GM21576 (cell line): ENCODE data around the gene CNTN4.
"Not testable (repeated sequence)": the region's sequence is repeated elsewhere in the genome, so short reads cannot be mapped to it uniquely, and the experiment has no call there.

ENCODE experiments used
- ATAC-seq: cut with Tn5 transposase; IDR thresholded peaks from one replicate; pipeline ENCODE4 v1.9.1; 2021; ENCODE audit warnings: mild to moderate bottlenecking, moderate library complexity; ENCODE audit not compliant: unreplicated experiment

Gene CNTN4

DNA sequence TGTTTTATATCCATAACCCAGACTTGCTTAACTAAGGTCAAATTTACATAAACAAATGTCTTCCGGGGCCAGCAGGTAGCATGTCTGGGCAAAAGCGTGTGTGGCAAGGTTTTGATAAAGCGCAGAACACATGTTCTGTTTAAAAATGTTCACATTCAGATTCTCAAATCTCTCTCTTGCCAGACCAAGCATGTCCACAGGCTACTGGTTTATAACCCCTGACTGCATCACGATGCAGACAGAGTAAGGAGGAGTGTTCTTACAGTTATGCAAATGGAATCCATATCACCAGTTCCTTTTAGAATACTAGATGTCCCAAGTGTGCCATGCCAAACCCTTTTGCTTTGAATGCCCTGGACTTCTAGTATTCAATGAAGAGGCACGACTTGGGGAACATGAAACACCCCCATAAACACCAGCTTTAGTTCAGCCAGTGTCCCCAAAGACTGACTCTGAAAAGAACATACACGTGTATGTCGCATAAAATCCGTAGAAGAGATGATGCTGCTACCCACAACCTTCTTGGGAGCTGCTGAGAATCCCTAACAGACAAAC lies 412.0 kb downstream of the CNTN4 start:
- no peak for ATAC-seq

DNA sequence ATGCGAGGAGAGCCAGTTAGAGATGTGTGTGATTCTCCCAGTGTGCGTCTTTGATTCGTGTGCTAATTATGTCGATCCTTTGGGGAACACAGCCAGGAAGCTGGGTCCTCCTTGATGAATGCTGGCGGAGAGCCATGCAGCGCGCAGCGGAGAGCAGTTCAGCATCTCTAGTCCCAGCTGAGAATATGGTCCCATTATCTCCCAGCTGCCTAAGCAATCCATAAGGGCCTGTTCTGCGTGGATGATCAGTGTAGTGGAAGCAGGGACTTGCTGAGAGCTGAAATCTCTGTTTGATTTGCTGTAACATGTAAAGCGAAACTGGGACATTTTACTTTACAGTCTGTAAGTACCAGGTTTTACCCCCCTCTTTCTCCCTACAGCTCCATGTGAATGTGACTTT lies 412.7 kb downstream of the CNTN4 start:
- no peak for ATAC-seq

DNA sequence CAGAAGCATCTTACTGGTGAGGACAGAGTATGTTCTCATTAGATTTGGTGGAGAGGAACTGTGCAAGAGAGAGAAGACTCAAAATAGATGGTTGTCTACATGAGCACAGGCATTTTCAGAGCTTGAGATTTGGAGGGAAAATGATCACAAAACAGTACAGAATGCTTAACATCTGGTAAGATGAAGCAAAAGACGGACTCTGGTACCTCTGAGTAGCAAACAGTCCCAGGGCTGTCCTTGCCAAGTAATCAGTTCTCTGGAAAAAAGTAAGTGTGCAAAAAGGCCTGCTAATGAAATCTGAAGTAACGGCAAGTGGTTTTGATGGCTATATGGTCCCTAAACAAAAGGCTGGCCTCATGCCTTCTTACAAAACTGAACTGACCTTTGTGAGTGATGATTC lies 414.2 kb downstream of the CNTN4 start:
- no peak for ATAC-seq

DNA sequence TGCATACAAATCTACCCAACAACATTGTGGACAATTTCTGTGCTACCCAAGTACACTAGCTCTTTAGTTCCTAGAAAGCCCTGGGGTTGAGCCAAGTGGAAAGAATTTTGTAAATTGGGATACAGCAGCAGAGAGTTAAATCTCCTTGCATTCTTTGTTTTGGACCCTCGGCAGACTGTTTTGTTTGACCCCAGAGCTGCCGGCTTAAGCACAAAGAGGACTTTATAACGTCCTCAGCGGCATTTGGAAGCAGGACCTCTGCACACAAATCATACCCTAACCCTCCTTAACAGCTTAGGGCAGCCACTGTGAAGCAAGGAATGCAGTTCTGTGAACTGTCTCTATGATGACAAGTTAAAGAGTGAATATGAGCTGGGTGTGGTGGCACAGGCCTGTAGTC lies 415.3 kb downstream of the CNTN4 start:
- no peak for ATAC-seq

DNA sequence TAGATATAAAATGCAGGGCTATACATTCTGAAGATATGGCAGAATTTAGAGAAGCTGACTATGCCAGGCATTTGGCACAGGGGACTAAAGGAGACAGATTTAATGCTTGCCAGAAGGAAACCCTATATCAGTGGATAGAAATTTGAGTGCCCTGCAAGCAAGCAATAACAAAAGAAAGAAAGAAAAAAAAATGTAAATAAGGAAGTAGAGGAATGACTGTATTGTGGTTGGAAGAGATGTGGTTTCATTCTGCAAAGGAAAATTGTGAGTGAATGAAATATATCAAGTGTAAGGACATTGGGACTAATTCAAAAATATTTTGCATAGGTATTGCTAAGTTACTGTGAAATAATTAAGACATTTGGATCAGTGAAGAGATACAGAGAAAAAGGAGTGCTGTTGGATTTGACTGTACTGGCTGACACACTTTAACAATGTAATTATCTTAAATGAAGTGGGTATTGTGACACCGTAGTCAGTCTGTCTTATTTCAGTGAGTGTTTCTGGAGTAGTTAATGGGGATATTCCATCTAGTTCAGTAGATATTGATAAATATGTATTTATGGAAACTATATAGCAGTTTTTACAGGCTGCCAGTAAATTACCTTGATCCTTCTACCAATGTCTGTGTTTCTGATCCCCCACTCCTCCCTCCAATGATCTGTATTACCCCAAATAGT lies 418.2 kb downstream of the CNTN4 start:
- ATAC-seq: no peak

DNA sequence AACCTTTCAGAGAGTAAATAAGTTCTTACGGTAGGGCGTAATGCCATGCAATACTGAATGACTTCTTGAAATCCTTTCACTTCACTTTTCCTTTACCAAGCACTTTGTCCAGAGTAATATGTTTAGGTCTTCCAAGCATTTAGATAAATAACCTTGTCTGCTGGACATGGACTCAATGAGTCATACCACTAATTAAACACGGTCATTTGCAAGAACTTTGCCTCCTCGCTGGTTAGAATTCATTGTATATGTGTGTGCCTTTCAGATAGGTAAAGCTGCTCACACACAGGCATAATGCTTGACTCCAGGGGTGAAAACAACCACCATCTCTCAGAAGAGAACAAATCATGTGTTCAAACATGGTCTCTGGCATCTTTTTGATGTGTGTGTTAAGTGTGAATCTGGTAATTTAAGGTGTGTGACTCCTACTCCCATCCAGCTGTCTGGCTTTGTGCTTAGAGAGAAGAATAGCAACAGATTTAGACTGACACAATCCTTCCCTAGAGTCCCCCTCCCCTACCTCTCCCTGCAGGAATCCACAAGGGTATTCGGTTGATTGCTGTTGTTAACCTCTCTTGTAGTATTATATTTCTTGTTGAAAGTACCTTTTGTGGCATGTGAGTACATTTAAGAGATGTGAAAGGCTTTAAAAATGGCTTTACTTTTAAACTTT lies 419.0 kb downstream of the CNTN4 start:
- ATAC-seq: no peak

DNA sequence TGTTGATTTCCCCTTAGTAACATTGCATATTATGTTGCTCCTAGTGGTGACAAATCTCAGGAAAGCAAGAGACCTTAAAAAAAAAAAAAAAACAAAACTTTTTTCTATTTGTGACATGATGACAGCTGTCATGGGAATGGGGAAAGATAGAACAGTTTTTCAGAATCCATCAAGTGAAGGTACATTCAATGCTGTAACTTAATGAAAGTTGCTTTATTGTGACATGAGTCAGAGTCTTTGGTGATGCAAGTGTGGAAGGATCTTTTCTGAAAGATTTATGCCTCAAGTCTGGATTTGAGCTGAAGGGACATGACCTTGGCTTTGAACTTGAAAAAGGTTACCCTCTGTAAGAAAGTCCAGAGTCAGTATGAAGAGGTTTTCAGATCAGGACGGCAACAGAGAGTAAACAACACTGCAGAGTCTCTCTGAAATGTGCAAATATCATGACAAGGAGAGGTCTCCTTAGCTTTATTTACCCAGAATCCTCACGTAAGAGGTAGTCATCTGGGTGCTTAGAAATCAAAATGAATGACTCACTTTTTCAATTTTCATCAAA lies 424.7 kb downstream of the CNTN4 start:
- ATAC-seq: no peak

DNA sequence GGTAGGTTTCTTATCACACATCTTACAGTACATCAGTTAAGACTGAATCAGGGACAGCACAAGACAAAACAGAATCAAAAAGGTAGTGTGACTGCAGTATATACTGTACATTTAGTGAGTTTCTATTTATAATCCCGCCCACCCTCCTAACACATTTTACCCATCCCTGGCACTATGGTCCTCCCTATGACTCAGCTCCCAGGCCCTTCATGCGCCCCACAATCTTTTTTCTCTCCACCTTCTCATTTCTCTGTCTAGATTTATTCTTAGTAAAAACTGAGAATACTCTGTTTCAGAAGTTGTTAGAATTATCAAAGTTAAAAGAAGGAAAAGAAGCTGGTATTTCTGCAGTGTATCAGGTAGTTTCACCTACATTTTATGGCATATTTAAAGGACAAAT lies 427.3 kb downstream of the CNTN4 start:
- ATAC-seq: no peak

DNA sequence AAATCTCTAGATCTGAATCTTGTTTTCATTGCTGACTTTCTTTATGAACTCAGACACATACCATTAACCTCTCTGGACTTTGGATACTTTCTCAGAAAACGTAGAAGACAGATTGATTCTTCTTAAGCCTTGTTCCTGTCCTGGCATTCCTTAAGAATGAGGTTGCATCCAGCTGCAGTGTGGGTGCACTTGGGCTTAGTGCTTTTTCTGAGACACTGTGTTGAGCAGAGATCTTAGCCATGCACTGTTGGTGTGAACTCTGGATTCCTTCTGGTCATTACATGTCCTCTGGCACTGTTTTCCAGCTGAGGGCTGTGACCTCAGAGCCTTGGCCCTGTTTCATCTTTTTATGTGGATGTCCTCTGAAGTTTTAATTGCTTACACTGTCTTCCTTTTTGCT lies 428.3 kb downstream of the CNTN4 start:
- no peak for ATAC-seq

DNA sequence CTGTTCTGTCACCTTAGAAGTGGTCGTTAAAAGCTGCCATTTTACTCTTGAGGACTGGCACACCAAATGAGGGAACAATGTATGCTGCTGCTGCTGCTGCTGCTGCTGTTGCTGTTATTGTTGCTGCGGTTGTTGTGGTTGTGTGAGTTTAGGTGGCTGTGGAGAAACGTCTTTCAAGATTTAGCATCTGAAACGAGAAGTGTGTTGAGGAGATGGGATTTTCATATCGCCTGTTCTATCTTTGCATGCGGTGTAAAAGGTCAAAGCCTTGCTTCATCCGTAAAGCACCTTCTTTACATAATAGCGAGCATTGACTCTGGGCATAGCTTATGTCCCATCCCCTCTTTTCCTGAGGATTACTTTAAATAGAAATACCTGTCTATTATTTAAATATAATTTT lies 428.7 kb downstream of the CNTN4 start:
- ATAC-seq: not testable (repeated sequence)

DNA sequence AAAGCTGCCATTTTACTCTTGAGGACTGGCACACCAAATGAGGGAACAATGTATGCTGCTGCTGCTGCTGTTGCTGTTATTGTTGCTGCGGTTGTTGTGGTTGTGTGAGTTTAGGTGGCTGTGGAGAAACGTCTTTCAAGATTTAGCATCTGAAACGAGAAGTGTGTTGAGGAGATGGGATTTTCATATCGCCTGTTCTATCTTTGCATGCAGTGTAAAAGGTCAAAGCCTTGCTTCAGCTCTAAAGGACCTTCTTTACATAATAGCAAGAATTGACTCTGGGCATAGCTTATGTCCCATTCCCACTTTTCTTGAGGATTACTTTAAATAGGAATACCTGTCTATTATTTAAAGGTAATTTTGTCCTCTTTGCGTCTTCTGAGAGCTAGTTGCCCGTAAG lies 436.1 kb downstream of the CNTN4 start:
- not testable (repeated sequence) for ATAC-seq

DNA sequence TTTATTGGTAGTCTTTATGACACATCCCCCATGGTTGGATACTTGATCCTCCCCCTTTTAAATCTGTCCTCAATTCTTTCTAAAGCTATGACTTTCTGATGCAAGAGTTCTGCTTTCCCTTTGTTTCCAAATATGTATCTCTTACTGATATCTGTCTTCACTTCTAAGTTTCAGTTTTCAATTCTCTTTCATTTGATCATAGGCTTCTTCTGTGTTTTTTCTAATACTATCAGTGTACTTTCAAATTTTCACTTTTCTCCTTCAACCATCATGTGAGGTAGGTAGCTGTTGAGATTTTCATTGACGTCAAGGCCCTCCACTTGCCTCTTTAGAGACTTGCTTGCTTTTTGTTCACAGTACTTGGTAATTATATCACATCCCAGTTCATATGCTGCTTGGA lies 436.5 kb downstream of the CNTN4 start:
- ATAC-seq: no peak

DNA sequence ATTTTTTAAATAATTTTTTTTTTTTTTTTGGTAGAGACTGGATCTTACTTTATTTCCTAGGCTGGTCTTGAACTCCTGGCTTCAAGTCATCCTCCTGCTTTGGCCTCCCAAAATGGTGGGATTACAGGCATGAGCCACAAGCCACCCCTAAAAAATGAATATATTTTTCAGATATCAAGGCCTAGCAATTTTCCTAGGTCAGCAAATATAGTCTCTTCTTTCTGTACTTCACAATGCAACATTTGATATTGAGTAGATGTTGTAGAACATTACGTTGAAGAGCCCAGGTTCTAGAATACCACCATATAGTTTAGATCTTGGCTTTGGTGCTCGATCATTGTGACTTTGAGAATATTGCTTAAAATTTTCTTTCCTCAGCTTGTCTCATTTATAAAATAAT lies 437.9 kb downstream of the CNTN4 start:
- ATAC-seq: no peak

DNA sequence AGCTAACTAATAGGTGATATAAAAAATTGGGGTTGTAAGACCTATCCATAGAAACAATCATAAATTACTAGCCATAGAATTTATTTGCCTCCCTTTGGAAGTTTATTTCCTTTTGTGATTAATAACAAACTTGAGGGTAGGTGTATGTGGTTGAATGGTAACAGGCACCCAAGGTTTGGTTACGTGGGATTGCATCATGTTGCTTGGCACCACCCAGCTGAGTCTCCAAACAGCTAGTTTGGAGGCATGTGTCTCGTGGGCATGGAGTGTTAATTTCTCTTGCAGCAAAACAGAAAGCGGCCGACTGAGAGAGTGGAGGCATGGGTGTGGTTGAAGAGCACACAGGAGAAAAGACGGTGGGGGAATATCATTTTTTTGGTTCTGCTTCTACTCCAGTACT lies 441.4 kb downstream of the CNTN4 start:
- ATAC-seq: no peak

DNA sequence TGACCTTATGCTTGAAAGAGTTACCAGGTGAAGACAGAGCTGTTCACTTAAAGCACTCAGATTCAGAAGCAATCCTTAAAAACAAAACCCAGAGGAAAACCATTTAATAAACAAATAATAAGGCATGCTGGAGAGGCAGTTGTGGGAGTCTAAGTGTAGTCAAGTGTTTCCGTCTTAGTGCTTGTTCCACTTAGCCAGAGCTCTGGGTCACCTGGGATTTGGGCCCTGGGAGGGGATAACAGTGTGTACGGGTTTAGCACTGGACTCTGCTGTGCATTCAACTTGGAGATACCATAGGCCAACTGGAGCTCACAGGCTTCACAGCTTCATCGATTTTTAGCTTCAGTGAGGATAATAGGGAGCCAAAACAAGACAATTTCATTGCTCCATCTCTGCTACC lies 444.6 kb downstream of the CNTN4 start:
- ATAC-seq: no peak

DNA sequence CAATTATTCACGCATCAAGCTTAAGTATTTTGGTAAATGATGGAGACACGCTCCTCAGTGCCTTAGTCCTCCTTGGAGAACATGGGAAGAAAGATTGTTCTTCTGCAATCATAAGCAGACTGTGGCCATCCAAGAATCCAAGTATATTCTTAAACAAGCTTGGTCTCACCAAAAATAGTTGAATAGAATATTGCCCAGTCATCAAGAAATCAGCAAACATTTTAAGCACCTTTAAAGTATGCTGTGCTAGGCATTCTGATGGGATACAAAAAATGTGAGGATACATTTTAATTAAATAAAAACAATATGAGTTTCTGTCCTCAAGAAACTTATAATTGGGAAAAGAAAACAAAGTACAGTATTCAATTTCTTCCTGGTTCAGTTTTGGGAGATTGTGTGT lies 445.5 kb downstream of the CNTN4 start:
- ATAC-seq: no peak

DNA sequence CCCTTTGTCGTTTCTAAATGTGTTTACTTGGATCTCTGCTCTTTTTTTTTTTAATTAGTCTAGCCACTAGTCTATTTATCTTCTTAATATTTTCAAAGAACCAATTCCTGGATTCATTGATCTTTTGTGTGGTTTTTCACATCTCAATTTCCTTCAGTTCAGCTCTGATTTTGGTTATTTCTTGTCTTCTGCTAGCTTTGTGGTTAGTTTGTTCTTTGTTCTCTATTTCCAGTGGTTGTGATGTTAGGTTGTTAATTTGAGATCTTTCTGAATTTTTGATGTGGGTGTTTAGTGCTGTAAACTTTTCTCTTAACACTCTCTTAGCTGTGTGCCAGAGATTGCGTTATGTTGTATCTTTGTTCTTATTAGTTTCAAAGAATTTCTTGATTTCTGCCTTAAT lies 446.1 kb downstream of the CNTN4 start:
- no peak for ATAC-seq

DNA sequence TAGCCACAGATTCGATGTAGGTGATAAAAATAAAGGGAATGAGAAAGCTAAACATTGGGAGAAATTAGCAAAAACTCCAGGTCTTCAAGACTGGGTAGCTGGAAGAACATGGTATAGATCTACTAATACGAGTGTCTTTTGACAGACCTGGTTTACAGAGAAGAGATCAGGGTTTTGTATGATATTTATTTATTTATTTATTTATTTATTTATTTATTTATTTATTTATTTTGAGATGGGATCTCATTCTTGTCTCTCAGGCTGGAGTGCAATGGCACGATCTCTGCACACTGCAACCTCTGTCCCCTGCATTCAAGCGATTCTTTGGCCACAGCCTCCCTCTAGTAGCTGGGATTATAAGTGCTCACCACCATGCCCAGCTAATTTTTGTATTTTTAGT lies 448.4 kb downstream of the CNTN4 start:
- no peak for ATAC-seq

DNA sequence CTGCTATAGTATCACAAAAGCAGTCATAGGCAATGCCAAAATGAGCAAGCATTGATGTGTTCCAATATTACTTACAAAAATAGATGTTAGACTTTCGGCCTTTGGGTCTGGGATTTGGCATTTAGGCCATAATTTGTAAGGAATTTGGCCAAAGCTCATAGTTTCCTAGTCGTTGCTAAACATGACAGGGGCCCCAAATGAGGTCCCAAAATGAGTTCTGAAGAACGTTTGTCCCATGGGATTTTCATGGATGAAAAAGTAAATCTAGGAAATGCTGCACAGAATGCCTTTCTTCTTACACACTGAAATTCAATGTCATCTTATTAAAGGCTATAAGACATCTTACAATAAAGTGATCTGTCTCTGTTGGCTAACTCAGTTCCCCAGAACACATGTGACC lies 456.0 kb downstream of the CNTN4 start:
- no peak for ATAC-seq

DNA sequence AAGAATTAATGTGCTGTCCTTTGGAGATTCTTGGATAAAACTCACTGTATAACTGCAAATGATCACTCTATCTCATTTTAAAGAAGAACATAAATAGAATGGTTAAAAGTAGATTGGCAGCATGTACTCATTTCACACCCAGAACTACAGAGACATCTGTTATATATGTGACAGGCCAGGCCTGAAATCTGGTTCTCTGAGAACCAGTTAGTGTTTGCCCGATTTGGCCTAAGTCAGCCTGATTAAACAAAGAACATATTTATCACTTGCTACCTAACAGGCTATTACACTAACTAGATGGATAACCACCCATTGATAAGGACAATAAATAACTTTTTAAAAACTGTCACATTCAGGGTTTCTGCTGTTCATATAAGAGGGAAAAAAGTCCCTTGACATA lies 460.1 kb downstream of the CNTN4 start:
- no peak for ATAC-seq

DNA sequence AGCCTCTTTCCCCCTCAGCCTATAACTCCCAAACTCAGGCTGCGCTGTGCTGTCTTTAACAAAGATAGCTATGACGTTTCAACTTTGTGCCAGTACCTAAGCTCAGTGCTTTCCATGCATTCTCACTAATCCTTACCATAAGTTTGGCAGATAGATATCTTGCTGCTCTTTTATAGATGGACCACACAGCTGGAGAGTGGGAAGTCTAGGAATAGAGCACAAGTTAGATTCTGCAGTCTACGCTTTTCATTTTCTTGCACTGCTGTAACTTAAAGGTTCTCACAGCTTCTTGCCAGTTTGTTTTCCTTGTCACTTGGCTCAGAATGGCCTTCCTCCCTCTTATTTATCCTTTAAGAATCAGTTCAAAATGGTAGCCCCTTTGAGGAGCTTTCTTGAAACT lies 468.8 kb downstream of the CNTN4 start:
- no peak for ATAC-seq

DNA sequence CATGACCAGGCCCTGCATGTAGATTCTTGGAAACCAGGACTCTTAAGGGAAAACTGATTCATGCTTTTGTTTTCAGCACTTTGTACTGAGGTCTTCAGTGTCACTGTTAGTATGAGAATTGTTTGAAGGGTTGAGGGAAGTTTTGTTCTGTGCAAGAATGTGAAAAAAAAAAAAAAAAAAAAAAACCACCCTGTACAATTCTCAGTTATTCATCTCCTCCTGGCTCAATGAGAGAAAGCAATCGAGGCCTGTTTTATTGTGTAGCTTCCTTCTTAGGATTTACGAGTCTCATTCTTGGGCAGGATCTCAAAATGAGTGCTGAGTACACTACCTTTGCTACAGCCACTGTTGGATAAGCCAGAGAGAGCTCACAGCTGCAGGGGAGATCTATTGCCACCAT lies 469.5 kb downstream of the CNTN4 start:
- ATAC-seq: no peak
